Right hindlimb (tissue), 1 donor: ENCODE measurements around the gene ADGRL1.
"Not testable (repeated sequence)": the region's sequence is repeated elsewhere in the genome, so short reads cannot be mapped to it uniquely, and the experiment has no call there.

Source experiments
- DNase-seq: peaks from one replicate; pipeline ENCODE4 v3.0.0-alpha.2; 2018

Gene ADGRL1

GRCh38 chr19:14186684-14187083 lies 19.3 kb downstream of the ADGRL1 start:
- not testable (repeated sequence) for DNase-seq

- DNase-seq = not testable (repeated sequence)
Measured at GRCh38 chr19:14185691-14186090, 20.3 kb downstream of the ADGRL1 start.

GRCh38 chr19:14185158-14185557 lies 20.8 kb downstream of the ADGRL1 start:
- DNase-seq = no peak

- DNase-seq = peak; percentile 72
Measured at GRCh38 chr19:14183741-14184350, 22.1 kb downstream of the ADGRL1 start.

- no peak for DNase-seq
Measured at GRCh38 chr19:14182476-14182875, 23.5 kb downstream of the ADGRL1 start.

GRCh38 chr19:14181906-14182305 lies 24.1 kb downstream of the ADGRL1 start:
- no peak for DNase-seq

- not testable (repeated sequence) for DNase-seq
Measured at GRCh38 chr19:14181199-14181598, 24.8 kb downstream of the ADGRL1 start.

- DNase-seq = no peak
Measured at GRCh38 chr19:14177496-14178074, 28.4 kb downstream of the ADGRL1 start.

GRCh38 chr19:14175351-14175792 lies 30.6 kb downstream of the ADGRL1 start:
- no peak for DNase-seq

- no peak for DNase-seq
Measured at GRCh38 chr19:14174883-14175282, 31.1 kb downstream of the ADGRL1 start.

GRCh38 chr19:14168993-14169392 lies 37.0 kb downstream of the ADGRL1 start:
- no peak for DNase-seq

- no peak for DNase-seq
Measured at GRCh38 chr19:14168259-14168972, 37.6 kb downstream of the ADGRL1 start.

- no peak for DNase-seq
Measured at GRCh38 chr19:14167576-14168138, 38.3 kb downstream of the ADGRL1 start.

- no peak for DNase-seq
Measured at GRCh38 chr19:14166999-14167575, 38.9 kb downstream of the ADGRL1 start.

GRCh38 chr19:14165990-14166830 lies 39.8 kb downstream of the ADGRL1 start:
- peak; percentile 64 for DNase-seq

- no peak for DNase-seq
Measured at GRCh38 chr19:14164724-14165493, 41.1 kb downstream of the ADGRL1 start.

GRCh38 chr19:14164082-14164481 lies 41.9 kb downstream of the ADGRL1 start:
- DNase-seq = no peak

GRCh38 chr19:14162871-14163297 lies 43.1 kb downstream of the ADGRL1 start:
- DNase-seq = no peak

GRCh38 chr19:14161305-14161704 lies 44.7 kb downstream of the ADGRL1 start:
- no peak for DNase-seq

- no peak for DNase-seq
Measured at GRCh38 chr19:14160017-14160703, 45.8 kb downstream of the ADGRL1 start.

GRCh38 chr19:14159059-14159458 lies 46.9 kb downstream of the ADGRL1 start:
- no peak for DNase-seq
